ENCODE measurements around the gene PGA5.
"Not testable (repeated sequence)": the region's sequence is repeated elsewhere in the genome, so short reads cannot be mapped to it uniquely, and the experiment has no call there.

Gene PGA5

GRCh38 chr11:61249201-61249600 is 8.2 kb downstream of the PGA5 start:
- not testable (repeated sequence) for H3K4me3 Mint-ChIP-seq; H3K36me3 Mint-ChIP-seq (ENCODE audit: low read depth); H3K9me3 Mint-ChIP-seq; H3K27ac Mint-ChIP-seq; H3K27me3 Mint-ChIP-seq; H3K4me1 Mint-ChIP-seq (ENCODE audit: low read depth)

GRCh38 chr11:61250796-61251765 is 10.1 kb downstream of the PGA5 start:
- H3K4me1 Mint-ChIP-seq (ENCODE audit: low read depth); H3K9me3 Mint-ChIP-seq; H3K36me3 Mint-ChIP-seq (ENCODE audit: low read depth); H3K27me3 Mint-ChIP-seq; H3K4me3 Mint-ChIP-seq; H3K27ac Mint-ChIP-seq: not testable (repeated sequence)

DNA sequence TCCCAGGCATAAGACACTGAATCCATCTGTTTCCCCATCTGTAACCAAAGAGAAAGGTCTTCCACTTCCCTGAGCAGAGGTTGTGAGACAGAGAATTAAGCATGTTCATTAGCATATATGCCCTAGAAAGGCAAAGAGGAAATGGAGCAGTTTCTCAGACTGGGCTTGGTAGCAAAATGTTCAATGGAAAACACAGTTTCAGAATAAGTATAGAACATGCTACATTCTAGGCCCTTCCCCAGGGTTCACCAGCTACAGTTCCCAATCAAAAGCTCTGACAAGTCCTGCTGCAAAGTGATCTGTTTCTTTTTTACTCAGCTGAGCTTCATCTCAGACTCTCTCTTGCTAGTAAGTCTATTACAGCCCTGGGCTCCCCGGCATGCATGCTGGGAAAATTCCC is 11.4 kb downstream of the PGA5 start:
- H3K36me3 Mint-ChIP-seq (ENCODE audit: low read depth); H3K27me3 Mint-ChIP-seq; H3K4me3 Mint-ChIP-seq; H3K4me1 Mint-ChIP-seq (ENCODE audit: low read depth); H3K27ac Mint-ChIP-seq; H3K9me3 Mint-ChIP-seq: not testable (repeated sequence)

DNA sequence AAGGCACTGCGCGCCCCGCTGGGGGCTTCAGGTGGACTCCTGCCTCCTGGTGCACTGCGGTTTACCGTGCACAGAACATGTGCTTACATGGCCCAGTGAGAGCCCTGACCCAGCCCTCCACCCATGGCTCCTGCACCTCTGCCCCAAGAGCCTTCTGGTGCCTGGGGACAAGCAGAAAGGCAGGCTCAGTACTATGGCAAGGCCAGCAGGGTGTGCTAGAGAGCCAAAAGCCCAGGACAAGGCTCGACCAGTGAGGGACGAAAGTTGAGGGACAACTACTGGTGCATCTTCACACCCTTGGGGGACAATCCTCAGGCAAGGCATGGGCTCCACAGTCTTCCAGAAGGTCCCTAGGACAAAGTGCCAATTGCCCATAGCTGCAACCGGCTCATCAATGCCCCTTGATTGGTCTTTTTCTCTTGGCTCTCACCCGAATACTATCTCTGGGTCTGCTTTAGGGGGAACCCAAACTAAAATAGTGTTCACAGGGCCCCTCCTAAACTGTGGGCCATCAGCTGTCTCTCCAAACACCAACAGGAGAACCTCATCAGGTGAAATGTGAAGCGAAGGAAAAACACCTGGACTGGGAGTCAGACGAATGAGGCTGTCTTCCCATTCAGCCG is 13.5 kb downstream of the PGA5 start:
- no peaks in the 10 kb centered on the region for H3K9me3 Mint-ChIP-seq
- H3K27me3 Mint-ChIP-seq: no peaks in the 10 kb centered on the region
- no peak overlapping the region for H3K4me3 Mint-ChIP-seq
- no peaks in the 10 kb centered on the region for H3K36me3 Mint-ChIP-seq (ENCODE audit: low read depth)
- no peaks in the 10 kb centered on the region for H3K4me1 Mint-ChIP-seq (ENCODE audit: low read depth)
- H3K27ac Mint-ChIP-seq: no peak overlapping the region

DNA sequence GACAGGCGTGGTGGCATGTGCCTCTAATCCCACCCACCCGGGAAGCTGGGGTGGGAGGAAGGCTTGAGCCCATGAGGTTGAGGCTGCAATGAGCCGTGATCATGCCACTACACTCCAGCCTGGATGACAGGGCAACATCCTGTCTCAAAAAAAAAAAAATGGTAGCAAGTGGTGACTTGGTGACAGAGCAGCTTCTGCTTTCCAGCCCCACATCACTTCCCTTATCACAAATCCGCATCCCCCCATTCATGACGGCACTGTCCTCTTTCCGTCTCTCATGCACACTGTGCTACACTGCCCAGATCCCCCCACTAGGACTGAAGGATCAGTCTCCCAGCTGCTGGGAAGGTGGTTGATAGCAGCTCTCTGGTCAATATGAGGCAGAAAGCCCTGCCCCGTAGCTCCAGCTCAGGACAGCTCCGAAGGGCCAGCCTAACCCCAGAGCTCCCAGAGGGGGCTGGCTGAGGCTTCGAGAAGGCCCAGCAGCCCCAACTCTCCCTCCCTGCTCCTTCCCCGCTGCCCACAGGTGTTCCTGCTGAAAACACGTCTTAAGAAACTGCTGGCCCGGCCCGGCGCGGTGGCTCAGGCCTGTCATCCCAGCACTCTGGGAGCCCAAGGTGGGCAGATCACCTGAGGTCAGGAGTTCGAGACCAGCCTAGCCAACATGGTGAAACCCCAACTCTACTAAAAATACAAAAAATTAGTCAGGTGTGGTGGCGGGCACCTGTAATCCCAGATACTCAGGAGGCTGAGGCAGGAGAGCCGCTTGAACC is 15.9 kb downstream of the PGA5 start:
- no peaks in the 10 kb centered on the region for H3K27me3 Mint-ChIP-seq
- no peaks in the 10 kb centered on the region for H3K36me3 Mint-ChIP-seq (ENCODE audit: low read depth)
- H3K4me3 Mint-ChIP-seq: no peak overlapping the region
- H3K27ac Mint-ChIP-seq: no peak overlapping the region
- no peaks in the 10 kb centered on the region for H3K9me3 Mint-ChIP-seq
- H3K4me1 Mint-ChIP-seq (ENCODE audit: low read depth): no peaks in the 10 kb centered on the region

DNA sequence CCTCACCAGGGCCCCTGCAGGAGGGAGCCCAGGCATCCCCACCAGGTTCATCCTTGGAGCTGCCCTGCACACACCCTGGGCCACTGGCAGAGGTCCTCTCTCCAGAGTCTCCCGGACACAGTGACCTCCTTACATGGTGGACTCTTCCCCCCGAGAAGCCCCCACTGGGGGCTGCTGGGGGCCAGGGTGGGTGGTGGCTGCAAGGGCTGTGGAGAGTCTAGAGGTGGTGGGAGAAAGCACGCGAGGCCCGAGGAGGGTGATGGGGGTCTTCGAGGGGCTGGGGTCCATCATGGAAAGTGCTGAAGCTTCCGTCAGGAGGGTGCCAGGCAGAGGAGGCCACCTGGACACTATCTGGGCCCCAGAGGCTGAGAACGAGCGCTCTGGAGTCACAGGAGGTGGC is 17.6 kb downstream of the PGA5 start:
- Mint-ChIP-seq H3K27ac (no peak overlapping the region), H3K4me1 (ENCODE audit: low read depth) (no peaks in the 10 kb centered on the region), H3K4me3 (no peak overlapping the region), H3K9me3 (no peaks in the 10 kb centered on the region), H3K27me3 (no peaks in the 10 kb centered on the region), H3K36me3 (ENCODE audit: low read depth) (peaks cover 4% of the 10 kb centered on the region)

DNA sequence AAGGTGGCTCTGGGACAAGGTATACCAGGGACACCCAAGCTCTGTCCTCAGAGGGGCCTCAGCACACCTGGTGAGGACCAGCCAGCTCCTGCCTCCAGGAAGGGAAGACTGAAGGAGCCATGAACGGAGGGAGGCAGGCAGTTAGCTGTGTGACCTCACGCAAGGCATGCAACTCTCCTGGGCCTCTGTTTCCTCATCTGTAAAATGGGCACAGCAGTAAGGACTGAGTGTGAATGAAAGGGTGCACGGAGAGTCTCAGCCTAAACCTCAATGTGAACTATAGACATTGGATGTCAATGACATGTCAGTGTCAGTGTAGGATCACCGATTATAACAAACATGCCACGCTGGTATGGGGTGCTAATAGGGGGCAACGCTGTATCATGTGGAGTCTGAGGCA is 18.4 kb downstream of the PGA5 start:
- no peaks in the 10 kb centered on the region for H3K9me3 Mint-ChIP-seq
- no peaks in the 10 kb centered on the region for H3K4me1 Mint-ChIP-seq (ENCODE audit: low read depth)
- no peak overlapping the region for H3K27ac Mint-ChIP-seq
- H3K36me3 Mint-ChIP-seq (ENCODE audit: low read depth): peaks cover 10% of the 10 kb centered on the region
- H3K4me3 Mint-ChIP-seq: no peak overlapping the region
- no peaks in the 10 kb centered on the region for H3K27me3 Mint-ChIP-seq

DNA sequence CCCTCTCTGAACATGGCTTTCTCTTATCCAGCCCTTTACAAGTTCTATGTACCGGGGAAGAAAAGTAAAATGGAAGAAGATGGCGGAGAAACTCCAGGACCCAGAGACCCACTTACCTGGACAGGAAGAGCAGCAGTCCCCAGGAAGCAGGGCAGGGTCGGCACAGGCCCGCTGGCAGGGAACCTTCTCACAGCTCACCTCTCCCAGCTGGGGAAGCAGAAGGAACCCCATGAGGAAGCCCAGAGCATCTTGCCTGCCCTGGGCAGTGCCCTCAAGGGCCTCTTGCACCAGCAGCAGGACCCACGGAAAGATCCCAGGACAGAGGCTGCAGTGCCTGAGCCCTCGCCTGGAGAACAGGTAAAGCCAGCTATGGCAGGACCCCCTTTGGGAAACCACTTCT is 23.4 kb downstream of the PGA5 start:
- Mint-ChIP-seq H3K36me3 (ENCODE audit: low read depth) (peaks cover 17% of the 10 kb centered on the region), H3K27ac (no peak overlapping the region), H3K4me3 (no peak overlapping the region), H3K27me3 (no peaks in the 10 kb centered on the region), H3K4me1 (ENCODE audit: low read depth) (no peaks in the 10 kb centered on the region), H3K9me3 (no peaks in the 10 kb centered on the region)

GRCh38 chr11:61264795-61265194 is 23.8 kb downstream of the PGA5 start:
- Mint-ChIP-seq H3K4me3 (no peak overlapping the region), H3K27me3 (no peaks in the 10 kb centered on the region), H3K9me3 (no peaks in the 10 kb centered on the region), H3K36me3 (ENCODE audit: low read depth) (peaks cover 17% of the 10 kb centered on the region), H3K27ac (no peak overlapping the region), H3K4me1 (ENCODE audit: low read depth) (no peaks in the 10 kb centered on the region)

DNA sequence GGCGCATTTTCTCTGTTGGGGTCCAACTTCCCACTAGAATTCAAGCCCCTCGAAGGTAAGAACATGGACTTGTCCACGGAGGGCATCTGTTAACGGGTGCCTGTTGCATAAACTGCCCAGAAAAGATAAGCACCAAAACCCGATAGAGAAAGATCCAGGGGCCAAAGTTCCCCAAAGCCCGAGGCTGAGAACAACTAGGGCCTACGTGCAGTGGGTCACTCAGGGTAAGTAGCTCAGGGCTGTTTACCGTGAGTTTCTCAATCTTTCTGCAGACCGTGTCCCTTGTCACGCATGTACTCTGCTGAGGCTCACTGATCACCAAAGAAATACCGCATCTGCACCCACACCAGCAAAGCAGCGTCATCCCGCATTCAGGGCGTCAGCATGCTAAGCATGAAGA is 24.4 kb downstream of the PGA5 start:
- Mint-ChIP-seq H3K27ac (no peak overlapping the region), H3K9me3 (no peaks in the 10 kb centered on the region), H3K4me3 (no peak overlapping the region), H3K36me3 (ENCODE audit: low read depth) (peaks cover 17% of the 10 kb centered on the region), H3K4me1 (ENCODE audit: low read depth) (no peaks in the 10 kb centered on the region), H3K27me3 (no peaks in the 10 kb centered on the region)

DNA sequence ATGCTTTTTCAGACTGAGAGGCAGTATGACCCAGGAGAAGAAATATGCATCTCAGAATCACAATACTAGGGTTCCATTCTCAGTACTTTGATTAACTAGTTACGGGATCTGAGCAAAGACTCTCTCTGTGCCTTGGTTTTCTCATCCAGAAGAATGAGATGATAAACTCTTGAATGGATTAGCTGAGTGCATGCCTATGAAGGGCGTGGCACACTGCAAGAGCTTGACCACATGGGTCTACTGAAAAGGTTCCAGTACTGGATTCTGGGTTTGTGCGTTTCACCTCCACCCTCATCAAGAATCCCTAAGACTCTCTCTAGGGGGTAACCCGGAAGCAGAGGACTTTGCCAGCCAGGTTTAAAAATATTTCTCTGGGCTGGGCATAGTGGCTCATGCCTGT is 25.6 kb downstream of the PGA5 start:
- H3K9me3 Mint-ChIP-seq: no peaks in the 10 kb centered on the region
- H3K4me1 Mint-ChIP-seq (ENCODE audit: low read depth): no peaks in the 10 kb centered on the region
- no peaks in the 10 kb centered on the region for H3K27me3 Mint-ChIP-seq
- no peak overlapping the region for H3K4me3 Mint-ChIP-seq
- peaks cover 17% of the 10 kb centered on the region for H3K36me3 Mint-ChIP-seq (ENCODE audit: low read depth)
- no peak overlapping the region for H3K27ac Mint-ChIP-seq

DNA sequence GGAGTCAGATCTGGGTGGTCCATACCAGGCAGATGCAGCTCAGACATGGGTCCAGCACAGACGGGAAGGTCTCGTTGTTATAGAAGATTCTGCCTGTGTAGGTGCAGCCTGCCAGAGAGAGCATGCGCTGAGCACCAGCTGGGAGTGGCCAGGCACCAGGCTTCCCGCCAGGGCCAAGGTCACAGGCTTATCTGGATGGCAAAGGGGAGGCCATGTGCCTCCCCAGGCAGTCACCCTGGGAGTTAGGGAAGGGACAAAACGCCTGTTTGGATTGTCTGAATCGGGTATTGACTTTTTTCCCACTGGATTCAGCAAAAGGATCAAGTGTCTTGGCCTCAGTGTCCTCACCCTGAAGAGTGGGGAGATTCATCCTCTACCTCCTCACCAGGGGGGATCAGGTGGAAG is 26.5 kb downstream of the PGA5 start:
- H3K4me1 Mint-ChIP-seq (ENCODE audit: low read depth): no peaks in the 10 kb centered on the region
- no peak overlapping the region for H3K27ac Mint-ChIP-seq
- no peaks in the 10 kb centered on the region for H3K9me3 Mint-ChIP-seq
- H3K4me3 Mint-ChIP-seq: no peak overlapping the region
- peaks cover 17% of the 10 kb centered on the region for H3K36me3 Mint-ChIP-seq (ENCODE audit: low read depth)
- no peaks in the 10 kb centered on the region for H3K27me3 Mint-ChIP-seq

- H3K27me3 Mint-ChIP-seq: no peaks in the 10 kb centered on the region
- no peak overlapping the region for H3K27ac Mint-ChIP-seq
- no peaks in the 10 kb centered on the region for H3K9me3 Mint-ChIP-seq
- H3K36me3 Mint-ChIP-seq (ENCODE audit: low read depth): peaks cover 12% of the 10 kb centered on the region
- H3K4me1 Mint-ChIP-seq (ENCODE audit: low read depth): no peaks in the 10 kb centered on the region
- no peak overlapping the region for H3K4me3 Mint-ChIP-seq
These were observed 27.7 kb downstream of the PGA5 start for GRCh38 chr11:61268588-61269250.

GRCh38 chr11:61270354-61271076 is 29.5 kb downstream of the PGA5 start:
- Mint-ChIP-seq H3K36me3 (ENCODE audit: low read depth) (peaks cover under 1% of the 10 kb centered on the region), H3K27me3 (no peaks in the 10 kb centered on the region), H3K27ac (no peak overlapping the region), H3K4me1 (ENCODE audit: low read depth) (no peaks in the 10 kb centered on the region), H3K4me3 (no peak overlapping the region), H3K9me3 (no peaks in the 10 kb centered on the region)
